ENCODE data around the gene L2HGDH. TPM values are rescaled to one million over a fixed set of nuclear protein-coding genes. Genes with fewer than 3 reads are reported as not detected.
A peak's percentile ranks its signal among the peaks of the same experiment; 100 is the strongest.
"Not testable (repeated sequence)": the region's sequence is repeated elsewhere in the genome, so short reads cannot be mapped to it uniquely, and the experiment has no call there.

L2HGDH gene
- total and polyA plus RNA-seq, 8 donors: 4.6 to 6.5 (median 6.4) TPM

DNA sequence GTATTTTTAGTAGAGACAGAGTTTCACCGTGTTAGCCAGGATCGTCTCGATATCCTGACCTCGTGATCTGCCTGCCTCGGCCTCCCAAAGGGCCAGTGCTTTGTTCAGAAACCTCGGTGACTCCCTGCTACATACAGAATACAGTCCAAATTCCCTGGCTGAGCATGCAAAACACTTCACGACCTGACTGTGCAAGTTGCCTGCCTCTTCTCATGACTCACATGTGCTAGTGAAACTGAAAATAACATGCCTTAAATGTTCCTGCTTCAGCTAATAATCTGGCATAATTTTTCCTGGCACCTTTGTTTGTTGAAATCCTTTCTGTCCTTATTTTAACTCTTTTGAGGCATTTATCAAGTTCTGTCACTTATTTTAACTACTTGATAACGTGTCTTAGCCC is 8.3 kb upstream of the L2HGDH start:
- Histone ChIP-seq H3K27me3 (no peaks in the 10 kb centered on the region), H3K4me3 (no peak overlapping the region), H3K4me1 (peaks cover 3 to 35% of the 10 kb centered on the region in 2 donors), H3K27ac (peak overlapping the region; percentile 73 to 80), H3K36me3 (peaks cover 0 to 20% of the 10 kb centered on the region in 2 donors), H3K9me3 (no peaks in the 10 kb centered on the region)
- ATAC-seq (peak; percentile 50), DNase-seq (no peak)
- intact Hi-C loops (cut with DNase I): loop anchor here in 1 of 2 donors (5.0 kb wide), 1 partner anchor 212 kb away; the partner anchor contains the start of gene MAP4K5
- TF ChIP-seq, protein P1, sequence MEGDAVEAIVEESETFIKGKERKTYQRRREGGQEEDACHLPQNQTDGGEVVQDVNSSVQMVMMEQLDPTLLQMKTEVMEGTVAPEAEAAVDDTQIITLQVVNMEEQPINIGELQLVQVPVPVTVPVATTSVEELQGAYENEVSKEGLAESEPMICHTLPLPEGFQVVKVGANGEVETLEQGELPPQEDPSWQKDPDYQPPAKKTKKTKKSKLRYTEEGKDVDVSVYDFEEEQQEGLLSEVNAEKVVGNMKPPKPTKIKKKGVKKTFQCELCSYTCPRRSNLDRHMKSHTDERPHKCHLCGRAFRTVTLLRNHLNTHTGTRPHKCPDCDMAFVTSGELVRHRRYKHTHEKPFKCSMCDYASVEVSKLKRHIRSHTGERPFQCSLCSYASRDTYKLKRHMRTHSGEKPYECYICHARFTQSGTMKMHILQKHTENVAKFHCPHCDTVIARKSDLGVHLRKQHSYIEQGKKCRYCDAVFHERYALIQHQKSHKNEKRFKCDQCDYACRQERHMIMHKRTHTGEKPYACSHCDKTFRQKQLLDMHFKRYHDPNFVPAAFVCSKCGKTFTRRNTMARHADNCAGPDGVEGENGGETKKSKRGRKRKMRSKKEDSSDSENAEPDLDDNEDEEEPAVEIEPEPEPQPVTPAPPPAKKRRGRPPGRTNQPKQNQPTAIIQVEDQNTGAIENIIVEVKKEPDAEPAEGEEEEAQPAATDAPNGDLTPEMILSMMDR (IDR thresholded peaks at IDR 0.05): no peak

DNA sequence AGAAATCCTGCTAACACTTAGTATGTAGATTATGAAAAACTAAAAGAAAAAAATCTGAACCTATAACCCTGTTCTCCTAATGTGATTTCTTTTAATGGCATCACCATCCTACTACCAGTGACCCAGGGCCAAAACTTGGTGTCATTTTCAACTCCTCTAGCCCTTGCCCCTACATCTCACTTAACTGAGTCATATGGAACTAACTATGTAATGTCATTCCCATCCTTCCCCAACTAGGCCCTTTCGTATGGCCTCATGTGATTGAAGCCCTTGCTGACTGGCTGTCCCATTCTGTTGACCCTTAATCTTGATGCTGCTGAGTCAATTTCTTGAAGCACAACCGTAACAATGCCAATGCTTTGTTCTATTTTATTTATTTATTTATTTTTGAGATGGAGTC is 7.7 kb upstream of the L2HGDH start:
- Histone ChIP-seq H3K27ac (no peak overlapping the region), H3K4me1 (peaks cover 3 to 35% of the 10 kb centered on the region in 2 donors), H3K4me3 (no peak overlapping the region), H3K9me3 (no peaks in the 10 kb centered on the region), H3K36me3 (peaks cover 0 to 15% of the 10 kb centered on the region in 2 donors), H3K27me3 (no peaks in the 10 kb centered on the region)
- ATAC-seq: no peak
- TF ChIP-seq, protein P1 (IDR thresholded peaks at IDR 0.05): no peak
- intact Hi-C loops (cut with DNase I): loop anchor here (5.0 to 10.0 kb wide), 2 partner anchors 213 to 215 kb away; partner anchors contain the start of gene MAP4K5 (in 2 of the 2)
- DNase-seq: no peak

- intact Hi-C loops (cut with DNase I): loop anchor here in 1 of 2 donors (10.0 kb wide), 1 partner anchor 216 kb away; the partner anchor contains the start of gene MAP4K5
- H3K4me3 ChIP-seq: no peak overlapping the region
- no peaks in the 10 kb centered on the region for H3K27me3 ChIP-seq
- peaks cover 3 to 35% of the 10 kb centered on the region in 2 donors for H3K4me1 ChIP-seq
- no peaks in the 10 kb centered on the region for H3K9me3 ChIP-seq
- ATAC-seq (no peak), DNase-seq (no peak)
- H3K27ac ChIP-seq: no peak overlapping the region
- TF ChIP-seq, protein P1 (IDR thresholded peaks at IDR 0.05): no peak
- peaks cover 0 to 11% of the 10 kb centered on the region in 2 donors for H3K36me3 ChIP-seq
These were observed 7.3 kb upstream of the L2HGDH start for GRCh38 chr14:50319293-50319692.

DNA sequence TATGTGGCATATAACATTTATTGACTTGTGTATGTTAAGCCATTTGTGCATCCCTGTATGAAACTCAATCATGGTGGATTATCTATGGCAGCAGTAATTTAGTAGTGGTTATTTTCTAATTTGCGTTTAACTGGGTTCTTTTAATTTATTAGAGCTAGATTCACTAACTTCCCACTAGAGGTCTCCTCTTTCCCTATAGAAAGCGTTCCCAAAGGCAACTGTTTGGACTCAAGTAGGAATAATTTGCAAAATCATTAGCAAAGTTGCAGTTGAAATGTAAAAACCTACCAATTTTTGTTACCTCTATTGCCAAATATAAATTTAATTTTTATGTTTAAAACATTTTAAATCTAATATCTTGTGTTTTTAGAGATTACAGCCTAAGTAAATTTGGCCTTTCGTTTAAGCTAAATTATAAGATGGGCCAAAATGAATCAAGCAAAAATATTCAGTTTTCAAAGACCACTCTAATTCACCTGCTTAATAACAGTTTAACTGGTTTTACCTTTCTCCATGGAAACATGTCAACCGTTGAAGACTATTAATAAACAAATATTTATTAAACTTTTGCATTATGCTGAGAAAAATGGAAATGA is 6.1 kb upstream of the L2HGDH start:
- H3K27ac ChIP-seq: no peak overlapping the region
- intact Hi-C loops (cut with DNase I): loop anchor here in 1 of 2 donors (10.0 kb wide), 1 partner anchor 217 kb away; the partner anchor contains the start of gene MAP4K5
- DNase-seq: peak in 2 of 4 donors; percentile 19 to 32

GRCh38 chr14:50314098-50314497 is 2.1 kb upstream of the L2HGDH start:
- H3K27ac ChIP-seq, H3K36me3 ChIP-seq, H3K9me3 ChIP-seq, DNase-seq, H3K27me3 ChIP-seq, H3K4me3 ChIP-seq, ATAC-seq: not testable (repeated sequence)
- H3K4me1 ChIP-seq: peaks cover 7 to 27% of the 10 kb centered on the region in 2 donors
- intact Hi-C loops (cut with DNase I): loop anchor here in 1 of 2 donors (10.0 kb wide), 1 partner anchor 221 kb away; the partner anchor contains the start of gene MAP4K5

More for the DNA sequence above, 6.1 kb upstream of the L2HGDH start:
- H3K4me1 ChIP-seq: peaks cover 6 to 41% of the 10 kb centered on the region in 2 donors
- no peak overlapping the region for H3K4me3 ChIP-seq
- H3K9me3 ChIP-seq: no peaks in the 10 kb centered on the region
- no peaks in the 10 kb centered on the region for H3K27me3 ChIP-seq
- no peaks in the 10 kb centered on the region for H3K36me3 ChIP-seq
- ATAC-seq: peak; percentile 27
- TF ChIP-seq, protein P1 (IDR thresholded peaks at IDR 0.05): peak; percentile 31 to 61
